DMS53 treated with DMSO at 0.1 percent for 48 hours (cell line): ENCODE data around the gene GGTA1.
"Not testable (repeated sequence)": the region's sequence is repeated elsewhere in the genome, so short reads cannot be mapped to it uniquely, and the experiment has no call there.

Experiments
- DNase-seq: peaks from one replicate; lab custom pipeline; 2025; ENCODE audit not compliant: unreplicated experiment; lab: John Stamatoyannopoulos, UW

Gene GGTA1

DNA sequence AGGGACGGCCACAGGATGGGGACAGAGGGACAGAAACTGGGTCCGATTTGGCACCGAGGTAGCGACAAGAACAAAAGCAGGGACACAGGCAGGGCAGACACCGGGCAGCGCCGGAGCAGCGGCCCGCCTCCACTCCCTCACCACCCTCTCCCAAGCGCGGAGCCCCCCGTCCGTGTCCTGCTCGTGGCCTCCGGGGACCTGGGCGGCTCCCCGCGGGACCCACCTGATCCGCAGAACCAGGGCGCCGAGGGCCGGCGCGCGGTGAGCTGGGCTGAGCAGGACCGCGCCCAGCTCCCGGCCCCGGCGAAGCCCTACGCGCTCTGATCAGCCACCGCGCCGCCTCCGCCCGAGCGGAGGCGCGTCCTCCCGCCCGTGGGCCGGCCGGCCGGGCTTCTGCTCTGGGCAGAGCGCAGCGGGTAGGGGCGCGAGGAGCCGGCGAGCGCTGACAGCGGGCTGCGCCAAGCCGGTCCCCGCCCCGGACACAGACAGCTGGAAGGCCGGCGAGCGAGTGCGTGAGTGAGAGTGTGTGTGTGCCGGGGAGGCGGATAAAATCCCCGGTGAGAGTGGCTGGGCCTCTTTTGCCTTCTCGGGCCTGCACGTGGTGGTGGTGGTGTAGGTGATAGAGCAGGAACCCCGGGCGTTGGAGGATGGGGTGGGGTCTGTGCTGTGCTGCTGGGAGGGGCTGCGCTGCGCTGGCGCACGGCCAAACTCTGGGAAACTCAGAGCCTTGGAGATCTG, at the start of gene GGTA1:
Gene GGTA1 (minus strand): TSS at position 418 of the 738 bp plus-strand sequence. CDS start 31,922 bp downstream, outside the sequence.
- DNase-seq: peak; percentile 42

DNA sequence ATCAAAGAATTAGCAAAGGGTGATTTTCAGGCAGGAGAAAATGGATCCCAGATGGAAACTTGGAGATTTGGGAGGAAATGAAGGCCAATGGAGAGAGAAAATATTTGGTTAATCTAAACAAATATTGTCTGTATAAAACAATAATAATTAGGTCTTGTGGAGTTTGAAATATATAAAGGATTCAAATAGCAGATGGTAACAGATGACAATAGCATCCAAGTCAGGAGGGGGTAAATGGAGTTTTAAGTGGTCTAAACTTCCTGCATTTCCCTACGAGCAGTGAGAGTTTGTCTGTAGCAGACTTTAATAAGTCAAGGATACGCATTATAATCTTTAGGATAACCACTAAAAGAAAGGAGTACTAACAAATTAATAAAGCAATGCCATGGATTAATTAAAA, 49.0 kb upstream of the GGTA1 start:
- DNase-seq: no peak

DNA sequence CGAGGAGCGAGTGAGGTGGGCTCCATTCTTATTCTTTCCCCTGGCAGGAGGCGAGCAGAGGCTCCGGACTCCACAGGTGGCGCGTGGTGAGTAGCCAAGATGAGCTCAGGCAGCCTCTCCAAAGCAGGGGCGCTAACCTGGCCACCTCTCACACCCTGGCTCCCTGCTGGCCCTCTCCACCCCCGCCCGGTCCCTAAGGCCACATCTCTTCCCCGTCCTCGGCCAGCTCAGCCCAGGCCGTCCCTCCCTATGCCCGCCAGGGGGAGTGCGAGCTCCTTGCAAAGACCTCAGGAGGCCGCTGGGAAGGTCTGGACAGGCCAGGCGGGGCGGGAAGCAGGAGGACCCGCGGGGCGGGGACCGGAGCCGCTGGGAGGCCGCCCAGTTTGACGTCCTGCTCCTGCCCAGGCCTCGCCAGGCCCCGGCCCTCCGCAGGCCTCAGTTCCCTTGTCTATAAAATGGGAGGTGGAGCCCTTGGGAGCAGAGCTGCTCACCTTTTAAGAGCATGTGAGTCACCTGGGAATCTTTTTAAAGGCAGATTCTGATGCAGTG, 46.3 kb upstream of the GGTA1 start:
- peak; percentile 88 for DNase-seq

DNA sequence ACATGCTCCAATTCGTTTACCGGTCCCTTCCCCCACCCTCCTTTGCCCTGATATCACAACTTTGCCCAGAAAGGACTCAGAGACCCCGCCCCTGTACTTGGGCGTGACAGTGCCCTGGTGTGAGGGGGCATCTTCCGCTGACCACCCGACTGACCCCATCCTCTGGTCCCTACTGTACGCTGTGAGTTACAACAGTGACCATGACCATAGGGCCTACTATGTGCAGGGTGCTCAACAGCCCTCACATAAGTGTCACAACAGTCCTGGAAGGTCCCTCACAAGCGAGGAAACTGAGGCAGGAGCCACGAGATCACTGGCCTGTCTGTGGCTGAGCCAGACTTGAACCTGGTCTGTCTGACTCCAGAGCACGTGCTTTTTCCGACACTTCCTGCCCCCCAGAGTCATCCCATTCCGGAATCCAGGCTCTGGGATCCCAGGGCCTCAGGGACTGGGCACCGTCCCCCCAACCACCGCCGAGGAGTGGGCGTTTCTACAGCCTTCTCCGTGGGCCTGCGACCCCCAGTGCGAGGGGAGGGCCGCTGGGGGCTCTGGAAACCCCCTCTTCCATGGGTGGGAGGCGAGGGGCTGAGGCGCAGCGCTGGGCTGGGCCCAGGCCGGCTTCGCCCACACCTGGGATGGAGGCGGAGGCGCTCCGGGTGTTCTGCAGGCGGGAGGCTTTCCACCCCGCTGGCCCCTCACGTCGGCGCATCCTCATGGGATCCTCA, 45.7 kb upstream of the GGTA1 start:
- no peak for DNase-seq

DNA sequence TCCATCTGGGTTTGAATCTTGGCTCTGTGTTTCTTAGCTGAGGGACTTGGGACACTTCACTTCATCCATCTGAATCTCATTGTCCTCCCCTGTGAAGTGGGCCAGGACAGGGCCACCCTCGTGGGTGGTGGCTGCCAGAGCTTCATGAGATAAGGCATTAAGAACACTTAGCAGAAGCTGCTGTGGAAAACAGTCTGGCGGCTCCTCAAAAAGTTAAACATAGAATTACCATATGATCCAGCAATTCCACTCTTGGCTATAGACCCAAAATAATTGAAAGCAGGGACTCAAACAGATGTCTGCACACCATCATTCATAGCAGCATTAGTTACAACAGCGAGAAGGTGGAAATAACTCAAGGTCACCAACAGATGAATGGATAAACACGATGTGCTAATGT, 42.4 kb upstream of the GGTA1 start:
- DNase-seq: no peak

DNA sequence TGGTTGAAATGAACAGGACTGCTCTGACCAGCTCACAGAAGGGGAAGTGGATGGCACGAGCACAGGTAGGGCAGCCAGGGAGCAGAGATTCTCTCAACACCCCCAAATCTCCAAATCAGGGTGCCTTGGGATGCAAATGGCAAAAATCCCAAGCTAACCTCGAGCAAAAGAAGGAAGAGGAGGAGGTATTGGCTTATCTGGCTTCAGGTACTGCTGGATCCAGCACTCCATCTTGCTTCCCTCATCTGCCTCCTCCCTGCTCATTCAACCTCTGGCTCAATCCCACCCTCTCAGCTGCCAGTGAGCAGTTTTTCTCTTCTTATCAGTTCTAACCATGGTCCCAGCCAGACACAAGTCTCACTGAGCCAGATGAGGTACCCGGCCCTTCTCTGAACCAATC, 41.6 kb upstream of the GGTA1 start:
- DNase-seq: no peak

DNA sequence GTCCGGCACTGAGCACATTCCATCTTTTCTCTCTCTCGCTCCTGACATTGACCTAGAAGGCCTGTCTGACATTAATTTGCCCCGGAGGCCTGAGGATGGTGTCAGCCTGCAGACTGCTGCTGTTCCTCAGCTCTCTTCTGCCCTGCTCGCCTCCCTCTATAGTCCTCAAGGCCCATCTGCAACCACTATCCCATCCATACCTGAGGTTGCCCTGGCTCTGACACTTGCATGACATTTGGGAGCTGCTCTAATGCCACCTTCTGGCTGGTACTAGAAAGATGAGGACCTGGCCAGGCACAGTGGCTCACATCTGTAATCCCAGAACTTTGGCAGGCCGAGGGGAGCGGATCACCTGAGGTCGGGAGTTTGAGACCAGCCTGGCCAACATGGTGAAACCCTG, 38.6 kb upstream of the GGTA1 start:
- DNase-seq: peak; percentile 11

DNA sequence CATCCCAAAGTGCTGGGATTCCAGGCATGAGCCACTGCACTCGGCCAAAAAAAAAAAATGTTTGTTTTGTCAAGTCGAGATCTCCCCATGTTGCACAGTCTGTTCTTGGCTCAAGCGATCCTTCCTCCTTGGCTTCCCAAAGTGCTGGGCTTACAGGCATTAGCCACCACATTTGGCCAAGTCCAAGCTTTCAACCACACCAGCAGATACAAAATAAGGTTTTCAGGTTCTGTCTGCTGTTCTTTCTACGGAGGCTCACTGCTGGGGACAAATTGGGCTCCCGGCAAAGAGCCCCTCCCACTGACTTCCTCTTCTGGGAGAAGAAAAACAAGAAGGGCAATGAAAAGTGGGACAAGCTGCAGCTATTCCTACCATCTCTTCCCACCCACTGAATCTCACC, 37.6 kb upstream of the GGTA1 start:
- no peak for DNase-seq

DNA sequence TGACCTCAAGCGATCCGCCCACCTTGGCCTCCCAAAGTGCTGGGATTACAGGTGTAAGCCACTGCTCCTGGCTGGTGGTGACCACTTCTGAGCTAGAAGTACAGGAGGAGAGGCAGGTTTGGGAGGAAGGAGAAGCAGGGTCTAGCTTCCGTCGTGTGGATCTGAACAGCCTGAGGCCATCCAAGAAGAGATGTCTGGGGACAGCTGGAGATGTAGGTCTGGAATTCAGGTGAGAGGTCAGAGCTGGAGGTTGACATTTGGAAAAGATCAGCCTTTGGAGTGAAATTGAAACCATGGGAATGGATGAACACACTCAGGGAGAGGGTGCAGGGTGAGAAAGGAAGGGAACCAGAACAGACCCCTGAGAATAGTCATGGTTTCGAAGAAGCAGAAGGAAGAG, 33.2 kb upstream of the GGTA1 start:
- DNase-seq: no peak

DNA sequence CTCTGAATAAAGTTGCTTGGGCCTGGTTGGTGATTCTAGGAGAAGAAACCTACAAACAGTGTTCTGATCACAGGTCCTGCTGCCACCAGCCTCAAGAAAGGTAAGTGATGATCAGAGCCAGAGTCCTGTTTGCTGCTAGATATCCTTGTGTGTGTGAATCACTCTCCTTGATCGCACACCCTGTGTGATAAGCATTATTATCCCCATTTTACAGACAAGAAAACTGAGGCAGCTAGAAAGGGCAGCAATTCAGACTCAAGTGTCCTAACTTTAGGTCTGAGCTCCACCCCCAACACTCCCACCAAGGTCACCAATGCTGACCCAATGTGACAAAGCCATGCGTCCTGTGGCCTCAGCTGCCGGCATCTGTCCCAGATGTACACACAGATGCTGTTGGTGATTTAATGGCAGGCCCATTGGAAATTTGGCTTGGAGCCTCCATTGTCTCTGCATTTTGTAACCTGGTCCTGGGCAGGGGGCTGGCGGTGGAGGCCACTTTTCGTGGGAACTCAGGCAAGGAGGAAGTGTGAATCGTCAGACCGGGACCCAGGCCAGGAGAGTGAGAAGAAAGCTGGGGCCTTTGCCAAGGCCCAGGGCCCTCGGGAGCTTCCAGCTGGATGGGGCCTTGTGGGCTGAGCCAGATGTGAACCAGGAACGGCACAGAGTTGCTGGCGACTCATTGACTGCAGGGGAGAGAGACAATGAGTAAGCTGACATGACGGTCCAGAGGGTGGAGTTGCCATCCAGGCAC, 29.8 kb upstream of the GGTA1 start:
- no peak for DNase-seq

DNA sequence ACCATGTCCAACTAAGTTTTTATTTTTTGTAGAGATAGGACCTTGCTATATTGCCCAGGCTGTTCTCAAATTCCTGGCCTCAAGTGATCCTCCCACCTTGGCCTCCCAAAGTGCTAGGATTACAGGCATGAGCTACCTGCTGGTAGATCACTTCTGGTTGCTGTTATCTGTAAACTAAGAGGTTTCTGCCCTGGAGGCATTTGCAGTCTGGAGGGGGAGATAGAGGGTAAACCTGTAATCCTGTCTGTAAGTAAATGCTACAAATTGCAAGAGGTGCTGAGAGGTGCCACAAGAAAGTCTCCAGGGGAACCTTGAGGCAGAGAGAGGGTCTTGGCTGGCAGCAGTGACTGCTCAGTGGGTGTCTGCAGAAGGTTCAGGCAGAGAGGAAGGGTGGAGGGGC, 29.0 kb upstream of the GGTA1 start:
- DNase-seq: no peak

DNA sequence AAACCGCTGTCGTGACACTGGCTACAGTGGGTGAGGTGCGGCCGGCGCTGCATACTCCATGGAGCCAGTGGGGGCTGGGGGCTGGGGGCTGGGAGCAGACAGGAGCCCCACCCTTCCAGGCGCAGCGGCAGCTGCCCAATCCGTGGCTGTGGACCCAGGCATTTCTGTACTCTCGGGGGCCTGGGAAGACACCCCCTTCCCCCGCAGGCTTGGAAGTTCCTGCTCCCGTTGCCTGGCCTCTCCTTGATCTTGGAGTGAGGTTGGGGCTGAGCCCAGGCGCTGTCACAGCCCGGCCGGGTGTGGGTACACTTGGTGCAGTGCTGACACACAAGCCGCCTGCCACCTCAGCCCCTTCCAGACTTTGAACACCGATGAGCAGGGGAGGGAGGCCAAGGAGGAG, 27.7 kb upstream of the GGTA1 start:
- DNase-seq: no peak

DNA sequence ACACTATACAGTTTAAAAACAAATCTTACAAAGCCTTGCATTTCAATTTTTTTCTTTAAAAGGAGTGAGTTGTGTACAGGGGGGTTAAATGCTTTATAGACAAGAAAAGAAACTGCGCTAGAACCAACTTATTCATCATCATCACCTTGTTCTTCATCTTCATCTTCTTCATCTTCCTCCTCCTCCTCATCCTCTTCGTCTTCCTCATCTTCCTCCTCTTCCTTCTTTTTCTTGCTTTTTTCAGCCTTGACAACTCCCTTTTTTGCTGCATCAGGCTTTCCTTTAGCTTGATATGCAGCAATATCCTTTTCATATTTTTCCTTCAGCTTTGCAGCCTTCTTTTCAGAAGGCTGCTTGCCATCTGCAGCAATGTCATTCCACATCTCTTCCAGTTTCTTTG, 20.0 kb upstream of the GGTA1 start:
- DNase-seq: not testable (repeated sequence)

DNA sequence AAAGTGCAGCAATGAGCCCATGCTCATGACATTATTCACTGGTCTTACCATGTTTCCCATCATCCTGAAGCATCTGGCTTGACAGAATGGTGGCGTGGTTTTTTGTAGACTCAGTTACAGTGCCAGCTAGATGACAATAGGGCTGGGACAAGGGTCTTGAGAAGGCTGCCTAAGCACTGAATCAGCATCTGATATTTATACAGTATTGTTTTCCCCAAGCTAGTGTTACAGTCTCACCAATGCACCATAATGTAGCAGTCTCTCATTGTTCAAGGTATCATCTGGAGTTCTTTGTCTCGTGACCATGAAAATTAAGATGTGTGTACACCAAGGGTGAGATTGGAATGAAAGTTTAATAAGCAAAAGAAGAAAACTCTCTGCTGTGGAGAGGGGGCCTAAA, 19.0 kb upstream of the GGTA1 start:
- no peak for DNase-seq

DNA sequence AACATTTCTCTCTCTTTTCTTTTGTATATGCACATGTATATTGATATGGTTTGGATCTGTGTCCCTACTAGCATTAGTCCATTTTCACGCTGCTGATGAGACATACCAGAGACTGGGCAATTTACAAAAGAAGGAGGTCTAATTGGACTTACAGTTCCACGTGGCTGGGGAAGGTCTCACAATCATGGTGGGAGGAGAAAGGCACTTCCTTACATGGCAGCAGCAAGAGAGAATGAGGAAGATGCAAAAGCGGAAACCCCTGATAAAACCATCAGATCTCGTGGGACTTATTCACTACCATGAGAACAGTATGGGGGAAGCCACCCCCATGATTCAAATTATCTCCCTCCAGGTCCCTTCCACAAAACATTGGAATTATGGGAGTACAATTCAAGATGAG, 13.5 kb upstream of the GGTA1 start:
- DNase-seq: not testable (repeated sequence)

DNA sequence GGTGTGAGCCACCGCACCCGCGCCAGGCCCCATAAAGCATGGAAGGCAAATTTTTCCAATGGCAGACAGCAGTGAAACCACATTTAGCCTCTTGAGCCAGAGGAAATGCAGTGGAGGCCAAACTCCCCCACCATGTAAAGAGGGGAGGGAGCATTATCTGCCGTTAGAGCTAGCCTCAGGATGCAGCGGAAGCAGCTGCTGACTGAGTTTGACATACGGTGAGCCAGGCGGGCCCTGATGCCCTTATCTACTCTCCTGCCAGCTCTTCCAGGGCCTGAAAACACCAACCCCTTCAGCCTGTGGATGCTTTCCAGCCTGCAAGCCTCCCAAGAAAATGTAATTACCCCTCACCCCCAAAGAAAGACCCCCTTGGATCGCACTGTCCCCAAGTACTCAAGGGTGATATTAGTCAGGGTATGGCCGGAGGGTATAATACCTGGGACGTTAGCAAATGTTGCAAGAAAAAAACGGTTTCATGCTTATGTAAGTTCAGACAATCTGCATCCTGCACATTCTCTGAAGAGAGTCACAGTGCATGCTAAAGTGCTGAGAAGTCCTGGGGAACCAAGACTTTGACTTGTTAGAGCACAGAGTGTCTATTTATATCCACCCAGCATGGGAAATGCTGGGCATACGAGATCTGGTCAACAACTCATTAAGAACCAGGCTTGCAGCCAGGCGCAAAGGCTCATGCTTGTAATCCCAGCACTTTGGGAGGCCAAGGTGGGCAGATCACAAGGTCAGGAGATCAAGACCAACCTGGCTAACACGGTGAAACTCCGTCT, 11.3 kb upstream of the GGTA1 start:
- no peak for DNase-seq

DNA sequence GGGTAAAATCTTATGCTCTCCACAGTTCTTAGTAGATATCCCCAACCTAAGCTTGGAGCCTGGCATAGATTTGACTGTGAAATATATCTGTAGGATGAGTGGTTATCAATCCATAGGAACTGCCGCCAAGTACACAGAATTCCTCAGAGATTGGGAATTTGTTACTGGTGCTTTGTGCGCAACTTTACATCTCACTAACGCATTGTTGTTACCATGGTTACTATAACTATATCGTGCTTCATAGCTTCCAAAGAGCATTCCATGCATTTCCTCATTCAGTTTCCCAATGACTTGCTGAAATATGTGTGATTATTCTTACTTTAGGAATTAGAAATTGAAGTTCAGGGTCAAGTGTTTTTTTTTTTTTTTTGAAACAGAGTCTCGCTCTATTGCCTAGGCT, 9.5 kb upstream of the GGTA1 start:
- no peak for DNase-seq

DNA sequence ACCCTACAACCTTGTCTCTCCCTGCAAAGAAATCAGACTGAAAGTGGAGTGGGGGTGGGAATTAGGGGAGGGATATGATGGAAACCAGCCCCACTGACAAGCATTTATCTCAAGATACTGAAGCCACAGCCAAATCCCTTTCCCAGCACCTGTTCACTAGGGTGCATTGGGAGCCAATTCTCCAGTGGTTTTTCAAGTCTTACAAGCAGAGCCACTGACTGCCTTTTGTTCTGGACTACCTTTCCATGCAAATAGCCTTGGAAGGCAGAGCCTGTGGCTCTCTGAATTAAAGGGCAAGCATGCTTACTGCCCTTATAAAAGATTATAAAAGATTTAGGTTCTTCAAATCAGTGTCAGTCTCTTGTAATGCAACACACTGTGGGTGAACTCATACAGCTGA, 8.8 kb upstream of the GGTA1 start:
- no peak for DNase-seq

DNA sequence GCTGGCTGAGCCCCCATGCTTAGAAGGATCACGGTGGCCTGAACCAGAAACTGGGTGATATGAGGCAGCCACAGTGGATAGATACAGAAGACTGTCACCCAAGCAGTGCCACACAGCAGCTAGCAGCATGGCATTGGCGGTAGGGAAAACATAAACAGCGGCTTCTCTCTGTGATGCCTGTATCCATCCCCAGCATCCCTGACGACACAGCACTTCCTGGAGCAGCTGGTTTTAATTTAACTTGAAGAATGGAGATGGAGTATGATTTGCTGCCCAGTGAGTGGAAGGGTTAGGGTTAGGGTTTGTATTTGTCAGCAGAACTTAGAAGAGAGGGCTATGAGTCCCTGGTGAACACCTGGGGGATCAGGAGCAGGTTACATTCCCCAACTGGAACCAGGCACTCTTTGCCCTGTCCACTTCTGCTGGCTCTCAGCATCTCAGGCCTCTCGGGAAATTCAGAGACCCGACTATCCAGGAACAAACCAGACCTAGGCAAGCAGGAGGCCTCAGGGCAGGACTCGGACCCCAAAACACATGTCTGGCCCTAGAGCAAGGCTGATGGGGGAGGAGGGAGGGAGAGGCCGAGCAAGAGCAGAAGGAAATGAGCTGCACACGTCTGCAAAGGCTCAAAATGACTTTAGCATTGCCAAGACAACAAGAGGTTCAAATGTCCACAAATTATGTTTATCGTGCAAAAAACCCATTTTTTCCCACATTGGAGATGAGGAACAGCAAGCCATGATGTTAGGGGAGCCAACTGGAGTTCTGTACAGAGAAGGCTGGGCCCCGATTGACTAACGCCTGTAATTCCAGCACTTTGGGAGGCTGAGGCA, 6.5 kb upstream of the GGTA1 start:
- no peak for DNase-seq

DNA sequence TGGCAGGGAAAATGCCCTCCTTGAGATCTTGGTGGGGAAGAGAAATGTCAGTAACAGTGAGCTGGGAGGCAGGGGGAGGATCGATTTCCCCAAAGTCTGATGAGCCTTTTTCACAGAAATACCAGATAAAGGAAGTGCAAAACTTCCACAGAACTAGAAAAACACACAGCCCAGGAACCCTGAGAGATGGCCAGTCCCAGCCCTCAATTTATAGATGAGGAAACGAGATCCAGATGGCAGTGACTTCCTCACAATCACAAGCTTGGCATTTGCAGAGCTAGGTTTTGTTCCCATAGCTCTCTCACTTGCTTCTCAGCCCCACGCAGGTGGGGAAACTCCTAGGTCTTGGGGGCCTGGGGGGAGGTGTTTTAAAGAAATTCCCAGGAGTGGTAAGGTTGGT, 3.8 kb upstream of the GGTA1 start:
- no peak for DNase-seq
